LNCaP clone FGC (cell line): Measurements from ENCODE around the gene IL17C.
"Not testable (repeated sequence)": the region's sequence is repeated elsewhere in the genome, so short reads cannot be mapped to it uniquely, and the experiment has no call there.

Source experiments
- DNase-seq: peaks from one replicate; pipeline ENCODE4 v3.0.0-alpha.2; 2011; ENCODE audit warnings: low read depth
- H3K4me3 ChIP-seq: 2 replicates; pipeline ENCODE4 v1.5.1; 2011; ENCODE audit warnings: mild to moderate bottlenecking, low read depth, low read length, control low read depth
- CTCF ChIP-seq: IDR thresholded peaks from 2 replicates; pipeline ENCODE4 v1.5.1; 2012; ENCODE audit warnings: mild to moderate bottlenecking; ENCODE audit not compliant: control insufficient read depth, insufficient read depth; ENCODE audit errors: extremely low read depth

IL17C gene

GRCh38 chr16:88601313-88602036 lies 36.9 kb upstream of the IL17C start:
- TF ChIP-seq CTCF: no peak
- no peak for DNase-seq

GRCh38 chr16:88602091-88602490 lies 36.3 kb upstream of the IL17C start:
- DNase-seq: no peak
- no peak overlapping the region for H3K4me3 ChIP-seq
- TF ChIP-seq CTCF: no peak

More at GRCh38 chr16:88601313-88602036, 36.9 kb upstream of the IL17C start:
- no peak overlapping the region for H3K4me3 ChIP-seq

- H3K4me3 ChIP-seq: no peak overlapping the region
- DNase-seq: no peak
- no peak for TF ChIP-seq CTCF
Observed at GRCh38 chr16:88605186-88606147, 32.9 kb upstream of the IL17C start.

- TF ChIP-seq CTCF: no peak
- H3K4me3 ChIP-seq: no peak overlapping the region
Observed at GRCh38 chr16:88606148-88606757, 32.1 kb upstream of the IL17C start.

GRCh38 chr16:88608076-88608475 lies 30.3 kb upstream of the IL17C start:
- no peak overlapping the region for H3K4me3 ChIP-seq
- TF ChIP-seq CTCF: no peak
- no peak for DNase-seq

More at GRCh38 chr16:88606148-88606757, 32.1 kb upstream of the IL17C start:
- no peak for DNase-seq

GRCh38 chr16:88609426-88609825 lies 28.9 kb upstream of the IL17C start:
- H3K4me3 ChIP-seq, DNase-seq: not testable (repeated sequence)

GRCh38 chr16:88610080-88610479 lies 28.3 kb upstream of the IL17C start:
- TF ChIP-seq CTCF: no peak
- no peak overlapping the region for H3K4me3 ChIP-seq
- DNase-seq: no peak
